ENCODE measurements around the gene ADAMTS12.

- TF ChIP-seq CTCF (conservative IDR thresholded peaks at IDR 0.05; ENCODE audit: low read depth, low read length), result no peak
- TF ChIP-seq EZH2phosphoT487 (IDR thresholded peaks at IDR 0.05; ENCODE audit: borderline replicate concordance, low read length), result no peak
These were observed 34.8 kb downstream of the ADAMTS12 start for GRCh38 chr5:33857037-33857436.
